SK-N-SH (cell line): ENCODE results near the gene SMYD3. TPM values are rescaled to one million over a fixed set of nuclear protein-coding genes. Genes with fewer than 3 reads are reported as not detected.
A peak's percentile ranks its signal among the peaks of the same experiment; 100 is the strongest.

Source experiments
- CTCF ChIA-PET: fragments of 300-600, 350-600 bp; formaldehyde crosslinking; extraction: SDS; loops from one replicate; lab custom pipeline; 2021; lab: Yijun Ruan, JAX
- POLR2A ChIA-PET: fragments of 350-600 bp; sonication (Branson Sonifier 250); formaldehyde crosslinking; extraction: SDS; loops from one replicate; lab custom pipeline; 2020; ENCODE audit warnings: antibody characterized with exemption, inconsistent platforms; lab: Yijun Ruan, JAX
- DNase-seq: peaks from one replicate; pipeline ENCODE4 v3.0.0; 2012
- H2AFZ ChIP-seq: fragments of 200-600 bp; sonication (generic); 2 replicates; pipeline ENCODE4 v1.8.1; 2016; ENCODE audit warnings: antibody characterized with exemption, mild to moderate bottlenecking, low read depth
- H3F3A ChIP-seq: fragments of 200-600 bp; sonication (generic); replicated peaks from 2 replicates; pipeline ENCODE3; 2016; ENCODE audit warnings: antibody characterized with exemption, mild to moderate bottlenecking; ENCODE audit not compliant: insufficient read depth
- H3K27ac ChIP-seq, 2 experiments: fragments of 200-500 bp in 1 of 2; fragments of 200-600 bp in 1 of 2; sonication (Bioruptor generic) in 1 of 2; sonication (generic), shearing (Covaris generic) in 1 of 2; 2 replicates each; pipeline versions ENCODE4 v1.5.1 to v1.6.1; 2014 to 2016; ENCODE audit warnings: low read depth in 2 of 2, inconsistent platforms in 1 of 2, low read length in 1 of 2, mild to moderate bottlenecking in 1 of 2, mixed read lengths in 1 of 2
- H3K27me3 ChIP-seq: fragments of 200-600 bp; sonication (generic), shearing (Covaris generic); 2 replicates; pipeline ENCODE4 v1.6.1; 2016; ENCODE audit warnings: mixed run types; ENCODE audit not compliant: insufficient read depth
- H3K36me3 ChIP-seq, 2 experiments: fragments of 200-500 bp in 1 of 2; fragments of 200-600 bp in 1 of 2; sonication (Bioruptor generic) in 1 of 2; sonication (generic) in 1 of 2; replicated peaks in 1 of 2; 2 replicates each; pipeline versions ENCODE3 to v1.5.1; 2014 to 2016; ENCODE audit warnings: low read length in 1 of 2, mild to moderate bottlenecking in 1 of 2; ENCODE audit not compliant: insufficient read depth in 2 of 2, control insufficient read depth in 1 of 2
- H3K4me1 ChIP-seq, 2 experiments: fragments of 200-500 bp in 1 of 2; fragments of 200-600 bp in 1 of 2; sonication (Bioruptor generic) in 1 of 2; sonication (generic), shearing (Covaris generic) in 1 of 2; 2 replicates each; pipeline versions ENCODE4 v1.5.1 to v1.6.1; 2014 to 2016; ENCODE audit warnings: low read depth in 1 of 2, low read length in 1 of 2, mixed run types in 1 of 2; ENCODE audit not compliant: insufficient read depth in 2 of 2, control insufficient read depth in 1 of 2
- H3K4me2 ChIP-seq: fragments of 200-600 bp; sonication (generic), shearing (Covaris generic); 2 replicates; pipeline ENCODE4 v1.6.1; 2017; ENCODE audit warnings: mixed run types
- H3K4me3 ChIP-seq, 2 experiments: fragments of 200-500 bp in 1 of 2; fragments of 200-600 bp in 1 of 2; sonication (Bioruptor generic) in 1 of 2; sonication (generic), shearing (Covaris generic) in 1 of 2; 2 replicates each; pipeline versions ENCODE4 v1.5.1 to v1.8.1; 2014 to 2016; ENCODE audit warnings: low read depth in 2 of 2, inconsistent platforms in 1 of 2, low read length in 1 of 2, mild to moderate bottlenecking in 1 of 2, mixed read lengths in 1 of 2, moderate library complexity in 1 of 2
- H3K79me2 ChIP-seq: fragments of 200-600 bp; sonication (generic); 2 replicates; pipeline ENCODE4 v1.8.1; 2017; ENCODE audit warnings: mild to moderate bottlenecking; ENCODE audit not compliant: insufficient read depth
- H3K9ac ChIP-seq: fragments of 200-600 bp; sonication (generic); 2 replicates; pipeline ENCODE4 v1.6.1; 2017; ENCODE audit warnings: mixed run types
- H3K9me2 ChIP-seq: fragments of 200-600 bp; sonication (generic); 2 replicates; pipeline ENCODE4 v1.6.1; 2017; ENCODE audit warnings: mixed run types
- H3K9me3 ChIP-seq: fragments of 200-600 bp; sonication (generic); 2 replicates; pipeline ENCODE4 v1.6.1; 2017; ENCODE audit warnings: mixed run types, mild to moderate bottlenecking, moderate library complexity
- H4K20me1 ChIP-seq: fragments of 200-600 bp; sonication (generic); 2 replicates; pipeline ENCODE4 v1.6.1; 2017; ENCODE audit warnings: mild to moderate bottlenecking, mixed run types; ENCODE audit not compliant: insufficient read depth
- CTCF ChIP-seq: fragments of 200-600 bp; sonication (generic); IDR thresholded peaks from 2 replicates; pipeline ENCODE4 v1.6.1; 2017; ENCODE audit warnings: antibody characterized with exemption, mild to moderate bottlenecking, moderate library complexity
- FOXJ3 ChIP-seq: sonication (generic); formaldehyde crosslinking; IDR thresholded peaks from 2 replicates; pipeline ENCODE4 v1.5.1; 2020; ENCODE audit warnings: mild to moderate bottlenecking, missing genetic modification reagents
- REST ChIP-seq: IDR thresholded peaks from 2 replicates; pipeline ENCODE4 v1.6.1; 2012; ENCODE audit warnings: mild to moderate bottlenecking, low read depth, low read length, moderate library complexity
- TCF12 ChIP-seq: IDR thresholded peaks from 2 replicates; pipeline ENCODE4 v1.4.0; 2012
- YY1 ChIP-seq: IDR thresholded peaks from 2 replicates; pipeline ENCODE4 v1.4.0; 2012; ENCODE audit warnings: low read depth, mild to moderate bottlenecking
- WGBS: methylation state at CpG from one replicate; pipeline ENCODE4 v1.1.6; 2017; ENCODE audit warnings: low lambda C conversion rate; 5-methylcytosine and 5-hydroxymethylcytosine counted together
- polyA plus RNA-seq, 3 experiments: library from polyadenylated mRNA; depleted of rRNA; stranded (reverse); fragments of >200 nt; gene quantifications; 2 replicates each; pipeline ENCODE4 v1.2.3, GENCODE V29; 2012

The SMYD3 gene
- polyA plus RNA-seq, 1 of the 3 experiments (the other 2 are of a cell fraction), result 31.4 TPM

DNA sequence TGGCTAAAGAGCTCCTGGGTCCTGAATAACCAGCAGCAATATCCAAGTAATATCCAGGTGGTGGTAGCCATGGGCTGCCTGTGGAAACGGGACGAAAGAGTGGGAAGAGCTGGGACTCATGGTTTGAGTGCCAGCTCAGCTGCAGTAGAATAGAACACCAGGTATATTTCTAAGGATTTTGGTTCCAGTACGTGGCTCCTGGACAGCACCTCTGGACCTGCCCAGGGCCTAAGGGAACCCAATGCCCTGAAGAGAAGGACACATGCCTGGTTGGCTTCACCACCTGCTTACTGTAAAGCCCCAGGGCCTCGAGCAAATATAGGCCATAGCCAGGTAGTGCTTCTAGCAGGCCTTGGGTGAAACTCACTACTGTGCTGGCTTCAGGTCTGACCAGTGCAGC is 785.6 kb downstream of the SMYD3 start:
- no peak overlapping the region for H3K27ac ChIP-seq
- no peaks in the 10 kb centered on the region for H3K9me2 ChIP-seq
- H3K27me3 ChIP-seq, result no peaks in the 10 kb centered on the region
- H3F3A ChIP-seq, result no peaks in the 10 kb centered on the region
- no peak overlapping the region for H3K4me2 ChIP-seq
- POLR2A ChIA-PET, result no interaction called here
- 30% methylated on average over 4 of the region's 4 CpGs for WGBS
- DNase-seq, result no peak
- no peaks in the 10 kb centered on the region for H3K36me3 ChIP-seq
- H3K9ac ChIP-seq, result no peak overlapping the region
- peak; percentile 59; the same call in 1 of the 2 replicates for TF ChIP-seq REST
- no peak for TF ChIP-seq FOXJ3
- no peak overlapping the region for H2AFZ ChIP-seq
- peaks cover 0 to under 1% of the 10 kb centered on the region in 2 experiments; a peak in 1 of 4 replicates for H3K4me1 ChIP-seq
- CTCF ChIA-PET, result interaction anchor here (1.1 to 1.2 kb wide), 2 partner anchors 15 to 94 kb away, joined by 3 to 4 read pairs; no protein-coding TSS in a partner anchor
- H4K20me1 ChIP-seq, result no peaks in the 10 kb centered on the region
- H3K9me3 ChIP-seq, result no peaks in the 10 kb centered on the region
- no peak overlapping the region for H3K4me3 ChIP-seq
- no peaks in the 10 kb centered on the region for H3K79me2 ChIP-seq

DNA sequence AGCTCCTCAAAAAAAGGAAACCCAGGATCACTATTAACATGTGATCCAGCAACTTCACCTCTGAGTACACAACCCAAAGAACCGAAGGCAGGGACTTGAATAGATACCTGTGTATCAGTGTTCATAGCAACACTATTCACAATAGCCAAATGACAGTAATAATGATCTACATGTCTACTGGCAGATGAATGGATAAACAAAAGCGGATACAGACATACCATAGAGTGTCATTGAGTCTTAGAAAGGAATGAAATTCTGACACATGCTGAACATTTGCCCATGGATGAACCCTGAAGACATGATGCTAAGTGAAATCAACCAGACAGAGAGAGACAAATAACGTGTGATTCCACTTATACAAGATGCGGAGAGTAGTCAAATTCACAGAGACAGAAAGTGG is 788.1 kb downstream of the SMYD3 start:
- Histone ChIP-seq H3K9me3 (no peaks in the 10 kb centered on the region), H3K4me3 (no peak overlapping the region), H3K4me1 (peaks cover 3 to 14% of the 10 kb centered on the region in 2 experiments; a peak in 2 of 4 replicates), H3K9me2 (no peaks in the 10 kb centered on the region), H3K27ac (no peak overlapping the region), H3F3A (no peaks in the 10 kb centered on the region), H3K4me2 (no peak overlapping the region), H2AFZ (no peak overlapping the region), H3K27me3 (no peaks in the 10 kb centered on the region), H3K9ac (no peak overlapping the region), H3K36me3 (no peaks in the 10 kb centered on the region), H4K20me1 (no peaks in the 10 kb centered on the region), H3K79me2 (no peaks in the 10 kb centered on the region)
- TF ChIP-seq TCF12, result no peak
- TF ChIP-seq CTCF, result no peak
- TF ChIP-seq FOXJ3, result no peak
- ChIA-PET POLR2A (no interaction called here), CTCF (no interaction called here)
- 88% methylated on average over 4 of the region's 4 CpGs for WGBS
- no peak for DNase-seq

DNA sequence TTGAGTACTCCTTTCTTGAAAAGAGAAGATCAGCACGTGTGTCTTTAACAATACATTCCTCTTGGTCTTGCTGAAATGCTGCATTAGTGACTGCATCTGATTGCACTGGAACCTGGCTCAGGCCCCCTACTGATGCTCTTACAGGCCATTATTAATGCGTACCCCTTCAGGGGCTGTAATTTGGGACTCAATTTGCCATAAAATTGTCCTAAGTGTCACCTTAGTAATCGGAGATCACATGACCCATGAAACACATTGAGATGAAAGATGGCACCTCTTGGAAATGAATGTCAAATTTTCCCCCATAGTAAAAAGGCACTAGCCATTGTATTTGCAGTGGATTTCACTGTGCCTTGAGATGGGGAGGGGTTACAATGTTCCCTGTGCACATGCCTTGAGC is 789.0 kb downstream of the SMYD3 start:
- no peak overlapping the region for H3K9ac ChIP-seq
- no peaks in the 10 kb centered on the region for H3K9me3 ChIP-seq
- ChIA-PET POLR2A (no interaction called here), CTCF (no interaction called here)
- no peaks in the 10 kb centered on the region for H3K36me3 ChIP-seq
- no peaks in the 10 kb centered on the region for H3K9me2 ChIP-seq
- no peaks in the 10 kb centered on the region for H3K79me2 ChIP-seq
- no peak overlapping the region for H2AFZ ChIP-seq
- no peak for TF ChIP-seq YY1
- no peak for DNase-seq
- 83% methylated on average over 3 of the region's 3 CpGs for WGBS
- H3K4me2 ChIP-seq, result no peak overlapping the region
- H3K27ac ChIP-seq, result no peak overlapping the region; a peak in 1 of 4 replicates
- no peaks in the 10 kb centered on the region for H4K20me1 ChIP-seq
- peaks cover 3 to 14% of the 10 kb centered on the region in 2 experiments; a peak in 2 of 4 replicates for H3K4me1 ChIP-seq
- H3K4me3 ChIP-seq, result no peak overlapping the region
- no peaks in the 10 kb centered on the region for H3K27me3 ChIP-seq
- no peaks in the 10 kb centered on the region for H3F3A ChIP-seq
